GM23338 (cell line): ENCODE measurements around the gene ANTKMT. TPM values are rescaled to one million over a fixed set of nuclear protein-coding genes. Genes with fewer than 3 reads are reported as not detected.
"Not testable (repeated sequence)": the region's sequence is repeated elsewhere in the genome, so short reads cannot be mapped to it uniquely, and the experiment has no call there.

Source experiments
- ATAC-seq: fragments of 200-7000 bp; cut with Tn5 transposase; 3 replicates; pipeline ENCODE4 v1.9.1; 2020
- DNase-seq: peaks from one replicate; pipeline ENCODE4 v3.0.0-alpha.2; 2015; ENCODE audit warnings: low spot score
- H2AFZ ChIP-seq: fragments of 200-600 bp; sonication (generic); 2 replicates; pipeline ENCODE4 v1.8.0; 2016; ENCODE audit warnings: antibody characterized with exemption, mild to moderate bottlenecking, moderate library complexity
- H3F3A ChIP-seq: fragments of 200-600 bp; sonication (generic); replicated peaks from 2 replicates; pipeline ENCODE4 v1.8.0; 2017; ENCODE audit warnings: antibody characterized with exemption, mixed run types, low read depth
- H3K27ac ChIP-seq: fragments of 200-600 bp; sonication (generic); 2 replicates; pipeline ENCODE4 v1.6.1; 2016; ENCODE audit warnings: low read depth
- H3K27me3 ChIP-seq: fragments of 200-600 bp; sonication (generic); 2 replicates; pipeline ENCODE4 v1.8.0; 2016; ENCODE audit warnings: mild to moderate bottlenecking, mixed run types, moderate library complexity; ENCODE audit not compliant: insufficient read depth
- H3K36me3 ChIP-seq: fragments of 200-600 bp; sonication (generic); 2 replicates; pipeline ENCODE4 v1.8.0; 2016; ENCODE audit warnings: mild to moderate bottlenecking; ENCODE audit not compliant: insufficient read depth
- H3K4me1 ChIP-seq: fragments of 200-600 bp; sonication (generic); 2 replicates; pipeline ENCODE4 v1.8.0; 2016; ENCODE audit warnings: mild to moderate bottlenecking, moderate library complexity; ENCODE audit not compliant: insufficient read depth
- H3K4me2 ChIP-seq: fragments of 200-600 bp; sonication (generic); 2 replicates; pipeline ENCODE4 v1.7.1; 2017; ENCODE audit warnings: mixed run types
- H3K4me3 ChIP-seq: fragments of 200-600 bp; sonication (generic); 2 replicates; pipeline ENCODE4 v1.6.1; 2016; ENCODE audit warnings: mixed run types
- H3K79me2 ChIP-seq: fragments of 200-600 bp; sonication (generic); replicated peaks from 2 replicates; pipeline ENCODE4 v1.8.0; 2017; ENCODE audit warnings: mild to moderate bottlenecking; ENCODE audit not compliant: insufficient read depth
- H3K9me2 ChIP-seq: fragments of 200-600 bp; sonication (generic); 2 replicates; pipeline ENCODE4 v1.8.0; 2017; ENCODE audit not compliant: insufficient read depth
- H4K20me1 ChIP-seq: fragments of 200-600 bp; sonication (generic); replicated peaks from 2 replicates; pipeline ENCODE4 v1.8.0; 2017; ENCODE audit warnings: mild to moderate bottlenecking; ENCODE audit not compliant: insufficient read depth
- H3K27ac Mint-ChIP-seq: 2 replicates; pipeline ENCODE4 v1.8.0; 2020; ENCODE audit warnings: inconsistent platforms, mild to moderate bottlenecking, moderate library complexity, mixed read lengths
- H3K27me3 Mint-ChIP-seq: 3 replicates; pipeline ENCODE4 v1.8.0; 2022; ENCODE audit warnings: low read depth, mild to moderate bottlenecking, moderate library complexity, mixed read lengths, inconsistent platforms; ENCODE audit not compliant: insufficient read depth, poor library complexity
- H3K36me3 Mint-ChIP-seq: 3 replicates; pipeline ENCODE4 v1.8.0; 2021; ENCODE audit warnings: low read depth, mild to moderate bottlenecking, inconsistent platforms, moderate library complexity, mixed read lengths
- H3K4me1 Mint-ChIP-seq: 3 replicates; pipeline ENCODE4 v1.8.0; 2020; ENCODE audit warnings: mild to moderate bottlenecking, inconsistent platforms, mixed read lengths
- H3K4me3 Mint-ChIP-seq: 3 replicates; pipeline ENCODE4 v1.8.0; 2021; ENCODE audit warnings: moderate library complexity, mild to moderate bottlenecking, inconsistent platforms, mixed read lengths
- H3K9me3 Mint-ChIP-seq: 3 replicates; pipeline ENCODE4 v1.8.0; 2020; ENCODE audit warnings: moderate library complexity, mild to moderate bottlenecking, inconsistent platforms, mixed read lengths
- CTCF ChIP-seq, 2 experiments: fragments of 200-600 bp in 1 of 2; sonication (generic) in 1 of 2; conservative IDR thresholded peaks; 2 replicates each; pipeline versions ENCODE4 v1.5.1 to v1.6.1; 2016 to 2017; ENCODE audit warnings: antibody characterized with exemption in 2 of 2, low read depth in 2 of 2, mild to moderate bottlenecking in 2 of 2, moderate library complexity in 1 of 2
- ETS1 ChIP-seq: IDR thresholded peaks from 2 replicates; pipeline ENCODE4 v1.6.1; 2016; ENCODE audit warnings: antibody characterized with exemption
- EZH2phosphoT487 ChIP-seq: fragments of 200-600 bp; sonication (generic); IDR thresholded peaks from one replicate; pipeline ENCODE4 v1.8.1; 2018; ENCODE audit warnings: antibody characterized with exemption; ENCODE audit not compliant: unreplicated experiment
- JUNB ChIP-seq: IDR thresholded peaks from one replicate; pipeline ENCODE4 v1.6.1; 2016; ENCODE audit warnings: antibody characterized with exemption; ENCODE audit not compliant: unreplicated experiment
- REST ChIP-seq: IDR thresholded peaks from one replicate; pipeline ENCODE4 v1.6.1; 2018; ENCODE audit warnings: antibody characterized with exemption; ENCODE audit not compliant: unreplicated experiment
- STAT1 ChIP-seq: IDR thresholded peaks from one replicate; pipeline ENCODE4 v1.6.1; 2016; ENCODE audit warnings: antibody characterized with exemption; ENCODE audit not compliant: unreplicated experiment
- ZNF114 ChIP-seq: fragments of 250-450 bp; sonication (Bioruptor Pico); IDR thresholded peaks from 2 replicates; pipeline ENCODE4 v1.5.0; 2020; ENCODE audit warnings: mild to moderate bottlenecking, moderate library complexity
- ZNF462 ChIP-seq: fragments of 250-450 bp; sonication (Bioruptor Pico); IDR thresholded peaks from 2 replicates; pipeline ENCODE4 v1.5.0; 2020; ENCODE audit warnings: mild to moderate bottlenecking, moderate library complexity
- polyA plus RNA-seq: library from polyadenylated mRNA; unstranded; fragments of >200 nt; fragmentation: Nextera tagmentation; extraction: Ambion mirVana; gene quantifications from 2 replicates; pipeline ENCODE4 v1.2.1, GENCODE V29; 2016
- total RNA-seq: library from RNA; depleted of rRNA; stranded (reverse); fragments of >200 nt; shearing (Covaris generic); gene quantifications from 2 replicates; pipeline ENCODE4 v1.2.3, GENCODE V29; 2014

The ANTKMT gene
- total and polyA plus RNA-seq, 2 experiments from 2014 or later = 23.8 to 37.2 TPM

DNA sequence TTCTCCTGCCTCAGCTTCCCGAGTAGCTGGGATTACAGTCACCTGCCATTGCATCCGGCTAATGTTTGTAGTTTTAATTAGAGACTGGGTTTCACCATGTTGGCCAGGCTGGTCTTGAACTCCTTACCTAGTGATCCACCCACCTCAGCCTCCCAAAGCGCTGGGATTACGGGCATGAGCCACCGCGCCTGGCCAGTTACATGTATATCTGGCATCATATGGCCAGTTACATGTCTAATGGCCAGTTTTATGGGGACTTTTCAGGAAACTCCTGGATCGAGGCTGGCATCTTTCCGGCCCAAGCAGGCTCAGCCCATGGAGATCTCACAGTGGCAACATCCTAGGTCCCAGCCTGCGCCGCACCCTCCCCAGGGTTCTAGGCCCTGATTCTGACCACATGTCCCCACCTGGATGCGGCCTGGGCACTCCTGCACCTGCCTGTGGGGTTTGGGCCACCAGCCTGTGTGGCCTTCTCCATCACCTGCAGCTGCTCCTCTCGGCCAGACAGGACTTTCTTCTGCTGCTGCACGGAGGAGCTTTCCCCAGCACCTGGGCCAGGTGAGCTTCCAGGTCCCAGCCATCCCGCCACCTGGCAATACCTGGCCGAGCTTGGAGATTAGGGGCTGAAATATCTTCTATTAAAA lies 21.2 kb downstream of the ANTKMT start:
- no peak overlapping the region for H3K27ac Mint-ChIP-seq
- H3K4me1 Mint-ChIP-seq = peaks cover 13% of the 10 kb centered on the region
- Histone ChIP-seq H3K4me2 (0 out of 2 replicates have a peak overlapping the region, but pooled peaks have one; percentile 84), H4K20me1 (no peaks in the 10 kb centered on the region), H3F3A (0 out of 2 replicates have a peak, but pooled peaks cover 6% of the 10 kb centered on the region), H3K27me3 (no peaks in the 10 kb centered on the region), H3K9me2 (no peaks in the 10 kb centered on the region), H3K27ac (no peak overlapping the region), H2AFZ (no peak overlapping the region), H3K36me3 (no peaks in the 10 kb centered on the region), H3K79me2 (no peaks in the 10 kb centered on the region), H3K4me1 (no peaks in the 10 kb centered on the region; the same call in 1 of the 2 replicates), H3K4me3 (no peak overlapping the region)
- peaks cover 17% of the 10 kb centered on the region for H3K27me3 Mint-ChIP-seq
- ATAC-seq (no peak), DNase-seq (no peak)
- no peak for TF ChIP-seq STAT1
- no peak for TF ChIP-seq ETS1
- no peak for TF ChIP-seq JUNB
- TF ChIP-seq CTCF (conservative IDR thresholded peaks at IDR 0.05; ENCODE audit: low read depth in 2 of 2) = no peak
- TF ChIP-seq REST = no peak
- TF ChIP-seq ZNF114 (CRISPR knock-in tag) = no peak
- TF ChIP-seq ZNF462 (CRISPR knock-in tag) = no peak
- TF ChIP-seq EZH2phosphoT487 = no peak
- peak overlapping the region; percentile 82 for H3K4me3 Mint-ChIP-seq
- H3K9me3 Mint-ChIP-seq = no peaks in the 10 kb centered on the region
- H3K36me3 Mint-ChIP-seq = peaks cover 12% of the 10 kb centered on the region

- H3F3A ChIP-seq, H3K27ac ChIP-seq, H3K4me1 Mint-ChIP-seq, H2AFZ ChIP-seq, H3K27ac Mint-ChIP-seq, H3K4me3 Mint-ChIP-seq, H4K20me1 ChIP-seq, H3K4me2 ChIP-seq, DNase-seq, H3K9me2 ChIP-seq, ATAC-seq, H3K4me3 ChIP-seq, H3K27me3 ChIP-seq, H3K36me3 Mint-ChIP-seq, H3K36me3 ChIP-seq, H3K4me1 ChIP-seq, H3K79me2 ChIP-seq, H3K9me3 Mint-ChIP-seq: not testable (repeated sequence)
- H3K27me3 Mint-ChIP-seq = peaks cover 19% of the 10 kb centered on the region
Measured at GRCh38 chr16:742894-743293, 21.9 kb downstream of the ANTKMT start.
